GM19395 (cell line): ENCODE results near the gene PIK3IP1.
"Not testable (repeated sequence)": the region's sequence is repeated elsewhere in the genome, so short reads cannot be mapped to it uniquely, and the experiment has no call there.

Experiments
- ATAC-seq: cut with Tn5 transposase; IDR thresholded peaks from one replicate; pipeline ENCODE4 v1.9.1; 2021; ENCODE audit warnings: mild to moderate bottlenecking, moderate library complexity; ENCODE audit not compliant: unreplicated experiment

PIK3IP1 gene

DNA sequence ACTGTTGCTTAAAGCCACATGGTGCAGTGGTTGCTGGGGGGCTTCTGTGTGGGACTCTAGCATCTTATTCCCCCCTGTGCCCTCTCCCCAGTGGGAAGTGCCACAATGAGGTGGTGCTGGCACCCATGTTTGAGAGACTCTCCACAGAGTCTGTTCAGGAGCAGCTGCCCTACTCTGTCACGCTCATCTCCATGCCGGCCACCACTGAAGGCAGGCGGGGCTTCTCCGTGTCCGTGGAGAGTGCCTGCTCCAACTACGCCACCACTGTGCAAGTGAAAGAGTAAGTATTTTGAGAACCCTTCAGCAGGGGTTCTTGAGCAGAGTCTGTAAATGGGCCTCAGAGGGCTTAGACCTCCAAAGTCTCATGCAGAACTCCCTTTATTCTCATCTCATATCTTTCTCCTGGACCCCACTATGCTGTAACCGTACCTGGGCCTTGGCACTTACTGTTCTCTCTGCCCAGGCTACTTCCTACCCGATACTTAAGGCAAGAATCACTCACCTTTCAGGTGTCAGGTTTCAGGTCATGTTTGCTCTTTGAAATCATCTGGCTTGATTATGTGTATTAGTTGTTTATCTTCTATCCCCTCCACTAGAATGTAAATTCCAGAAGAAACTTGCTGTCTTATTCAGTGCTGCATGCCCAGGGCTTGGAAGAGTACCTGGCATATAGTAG lies 32.4 kb downstream of the PIK3IP1 start:
- ATAC-seq, result no peak

DNA sequence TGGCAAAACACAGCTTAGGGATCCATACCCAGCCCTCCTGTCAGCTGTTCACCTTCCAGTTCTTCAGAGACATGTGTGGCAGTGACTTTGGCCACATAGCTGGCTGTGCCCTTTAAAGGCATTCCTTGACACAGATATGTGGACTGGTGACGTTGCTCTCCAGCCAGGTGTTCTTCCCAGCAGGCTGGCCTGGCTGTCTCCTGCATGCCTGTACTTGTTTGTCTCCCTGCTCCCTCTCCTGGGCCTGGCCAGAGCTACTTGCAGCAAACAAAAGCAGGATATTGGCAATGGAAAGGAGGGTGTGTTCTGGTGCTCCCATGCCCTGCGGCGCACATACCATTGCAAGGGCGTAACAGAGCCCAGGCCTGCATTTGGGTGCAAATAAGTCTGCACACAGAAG lies 38.3 kb downstream of the PIK3IP1 start:
- no peak for ATAC-seq

DNA sequence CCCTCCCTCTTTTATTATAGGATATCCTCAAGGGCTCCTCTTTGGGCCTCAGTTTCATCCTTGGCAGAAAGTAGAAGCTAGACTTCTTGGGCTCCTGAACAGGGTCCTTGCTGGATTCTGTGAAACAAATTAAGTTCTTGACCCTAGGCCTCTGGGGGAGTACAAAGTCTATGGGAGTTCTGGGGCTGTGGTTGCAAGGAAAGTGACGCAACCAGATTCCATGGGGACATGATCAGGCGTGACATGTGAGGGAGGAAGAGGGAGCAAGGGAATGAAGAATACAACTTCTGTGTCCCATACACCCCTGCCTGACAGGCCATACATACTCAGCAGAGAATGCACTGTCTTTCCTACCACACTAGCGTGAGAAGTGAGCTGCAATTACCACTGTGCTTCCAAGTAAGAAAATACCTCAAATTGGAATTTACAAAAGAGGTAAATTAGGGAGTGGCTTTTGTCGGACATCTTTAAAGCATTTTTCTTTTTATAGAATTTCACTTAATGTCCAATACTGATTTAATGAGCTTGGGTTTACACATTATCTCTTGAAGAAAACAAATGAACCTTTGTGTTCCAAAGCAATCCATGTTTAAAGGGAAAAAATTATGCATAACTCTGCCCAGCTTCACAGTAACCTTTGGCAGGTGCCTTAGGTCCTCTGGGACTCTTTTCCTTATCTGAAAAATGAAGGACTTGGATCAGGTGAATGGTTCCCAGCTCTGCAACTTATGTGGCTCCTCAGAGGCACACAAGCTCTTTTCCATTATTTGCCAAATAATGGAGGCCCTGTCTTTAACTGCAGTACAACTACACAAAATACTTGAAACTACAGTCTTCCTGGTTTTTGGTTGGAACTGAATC lies 41.3 kb downstream of the PIK3IP1 start:
- no peak for ATAC-seq

DNA sequence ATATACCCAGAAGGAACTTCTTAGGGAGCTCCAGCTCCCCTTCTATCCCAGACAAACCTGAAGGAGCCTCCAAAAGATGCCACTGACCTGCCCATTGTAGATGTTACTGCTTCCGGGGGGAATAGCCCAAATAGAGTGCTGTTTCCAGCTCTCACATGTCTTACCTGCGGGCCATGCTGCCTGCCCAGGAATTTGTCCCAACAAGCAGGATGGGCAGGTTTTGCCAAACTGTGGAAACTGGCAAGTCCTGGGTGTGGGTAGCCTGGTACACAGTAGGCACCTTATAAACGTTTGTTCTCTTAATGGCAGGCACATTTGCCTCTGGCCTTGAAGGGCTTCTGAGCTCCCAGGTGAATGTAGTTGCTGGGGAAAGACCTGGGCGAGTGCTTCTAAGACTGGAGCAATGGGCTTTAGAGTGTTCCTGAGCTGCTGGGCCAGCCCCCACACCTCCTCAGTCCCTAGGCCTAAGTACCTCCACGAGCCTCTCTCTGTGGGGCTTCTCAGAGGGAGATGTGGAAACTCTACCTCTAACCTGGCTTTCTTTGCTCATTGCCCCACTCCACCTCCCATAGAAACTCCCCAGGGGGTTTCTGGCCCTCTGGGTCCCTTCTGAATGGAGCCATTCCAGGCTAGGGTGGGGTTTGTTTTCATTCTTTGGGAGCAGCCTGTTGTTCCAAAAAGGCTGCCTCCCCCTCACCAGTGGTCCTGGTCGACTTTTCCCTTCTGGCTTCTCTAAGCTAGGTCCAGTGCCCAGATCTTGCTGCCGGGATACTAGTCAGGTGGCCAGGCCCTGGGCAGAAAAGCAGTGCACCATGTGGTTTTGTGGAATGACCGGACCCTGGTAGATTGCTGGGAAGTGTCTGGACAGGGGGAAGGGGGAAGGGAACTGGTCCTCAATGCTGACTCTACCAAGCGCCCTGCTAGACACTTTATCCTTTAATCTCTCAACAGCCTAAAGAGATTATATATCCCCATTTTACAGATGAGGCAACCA lies 43.0 kb downstream of the PIK3IP1 start:
- ATAC-seq, result no peak

DNA sequence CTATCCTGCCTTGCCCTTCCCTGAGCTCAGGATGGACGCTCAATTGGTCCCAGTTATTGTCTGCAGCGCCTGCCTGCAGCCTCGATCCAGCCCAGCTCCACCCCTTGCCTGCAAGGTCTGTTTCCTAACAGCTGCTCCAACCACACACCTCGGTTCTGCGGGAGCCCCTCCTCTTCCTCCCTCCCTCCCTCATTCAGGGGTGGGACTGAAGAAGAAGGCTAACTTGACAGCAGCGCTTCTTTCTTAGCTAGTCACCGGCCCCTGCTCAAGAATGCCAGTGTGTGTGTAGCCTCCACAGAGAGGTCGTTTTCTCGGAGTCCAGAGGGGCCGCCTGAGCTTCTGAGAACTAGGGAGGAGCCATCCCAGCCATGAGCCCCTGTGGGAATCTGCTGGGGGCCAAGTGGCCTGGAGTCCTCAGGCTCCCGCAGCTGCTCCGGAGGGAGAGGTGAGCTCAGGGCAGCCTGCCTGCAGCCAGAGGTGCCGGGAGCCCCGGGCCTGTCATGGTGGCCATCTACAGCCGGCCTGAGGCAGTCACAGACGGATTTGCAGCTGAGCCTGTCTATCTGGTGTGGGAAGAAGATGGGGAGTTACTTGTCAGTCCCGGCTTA lies 44.0 kb downstream of the PIK3IP1 start:
- ATAC-seq, result no peak

DNA sequence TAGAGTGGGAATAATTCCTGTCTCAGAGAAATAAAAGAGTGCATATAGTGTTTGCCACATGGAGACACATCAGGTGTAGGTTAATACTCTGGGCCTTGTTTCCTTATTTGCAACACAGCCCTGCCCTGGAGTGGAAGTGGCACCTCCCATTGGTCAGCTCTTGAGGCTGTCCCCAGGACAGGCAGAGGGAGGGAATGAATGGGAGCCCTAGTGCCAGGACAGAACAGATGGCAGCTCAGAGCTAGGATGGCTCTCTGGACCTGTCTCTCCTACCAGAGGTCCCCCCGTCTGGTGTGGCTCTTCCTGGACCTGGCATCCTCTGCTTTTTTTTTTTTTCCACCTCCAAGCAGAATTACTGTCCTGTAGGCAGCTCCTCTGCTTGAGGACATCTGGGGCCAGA lies 44.6 kb downstream of the PIK3IP1 start:
- ATAC-seq, result no peak

DNA sequence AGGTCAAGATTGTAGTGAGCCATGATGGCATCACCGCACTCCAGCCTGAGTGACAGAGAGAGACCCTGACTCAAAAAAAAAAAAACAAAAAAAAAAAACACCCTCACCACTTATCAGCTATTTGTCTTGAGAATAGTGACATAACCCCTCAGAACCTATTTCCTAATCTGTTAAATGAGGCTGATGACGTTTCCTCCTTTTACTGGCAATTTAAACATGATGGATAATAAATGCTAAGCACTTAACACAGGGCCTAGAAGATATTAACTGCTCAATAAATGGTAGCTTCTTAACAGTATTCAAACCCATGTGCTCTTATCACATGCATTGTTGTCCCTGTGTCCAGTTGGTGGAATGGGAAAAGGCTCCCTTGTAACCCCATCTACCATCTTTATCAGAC lies 45.6 kb downstream of the PIK3IP1 start:
- ATAC-seq, result no peak

DNA sequence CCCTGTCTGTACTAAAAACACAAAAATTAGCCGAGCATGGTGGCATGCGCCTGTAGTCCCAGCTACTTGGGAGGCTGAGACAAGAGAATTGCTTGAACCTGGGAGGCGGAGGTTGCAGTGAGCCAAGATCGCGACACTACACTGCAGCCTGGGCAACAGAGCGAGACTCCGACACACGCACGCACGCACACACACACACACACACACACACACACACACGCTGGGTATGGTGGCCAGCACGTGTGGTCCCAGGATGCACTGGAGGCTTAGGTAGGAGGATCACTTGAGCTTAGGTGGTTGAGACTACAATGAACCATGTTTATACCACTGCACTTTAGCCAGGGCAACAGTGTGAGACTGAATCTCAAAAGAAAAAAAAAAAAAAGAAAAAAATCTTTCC lies 46.3 kb downstream of the PIK3IP1 start:
- ATAC-seq, result not testable (repeated sequence)

DNA sequence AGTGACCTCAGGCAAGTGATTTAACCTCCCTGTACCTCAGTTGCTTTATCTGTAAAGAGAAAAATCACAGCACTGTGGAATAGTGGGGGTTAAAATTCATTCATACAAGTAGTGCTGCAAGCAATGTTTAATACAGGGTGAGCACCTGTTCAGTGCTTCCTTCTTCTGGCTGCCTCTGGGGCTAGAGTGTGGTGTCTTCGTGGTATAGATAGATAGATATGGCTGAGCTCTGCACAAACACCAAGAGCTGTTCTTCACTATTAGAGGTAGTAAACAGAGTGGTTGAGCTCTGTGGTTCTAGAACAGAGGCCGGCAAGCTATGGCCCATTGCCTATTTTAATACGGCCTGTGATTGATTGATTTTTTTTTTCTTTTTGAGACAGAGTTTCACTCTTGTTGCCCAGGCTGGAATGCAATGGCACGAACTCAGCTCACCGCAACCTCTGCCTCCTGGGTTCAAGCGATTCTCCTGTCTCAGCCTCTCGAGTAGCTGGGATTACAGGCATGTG lies 47.3 kb downstream of the PIK3IP1 start:
- no peak for ATAC-seq

DNA sequence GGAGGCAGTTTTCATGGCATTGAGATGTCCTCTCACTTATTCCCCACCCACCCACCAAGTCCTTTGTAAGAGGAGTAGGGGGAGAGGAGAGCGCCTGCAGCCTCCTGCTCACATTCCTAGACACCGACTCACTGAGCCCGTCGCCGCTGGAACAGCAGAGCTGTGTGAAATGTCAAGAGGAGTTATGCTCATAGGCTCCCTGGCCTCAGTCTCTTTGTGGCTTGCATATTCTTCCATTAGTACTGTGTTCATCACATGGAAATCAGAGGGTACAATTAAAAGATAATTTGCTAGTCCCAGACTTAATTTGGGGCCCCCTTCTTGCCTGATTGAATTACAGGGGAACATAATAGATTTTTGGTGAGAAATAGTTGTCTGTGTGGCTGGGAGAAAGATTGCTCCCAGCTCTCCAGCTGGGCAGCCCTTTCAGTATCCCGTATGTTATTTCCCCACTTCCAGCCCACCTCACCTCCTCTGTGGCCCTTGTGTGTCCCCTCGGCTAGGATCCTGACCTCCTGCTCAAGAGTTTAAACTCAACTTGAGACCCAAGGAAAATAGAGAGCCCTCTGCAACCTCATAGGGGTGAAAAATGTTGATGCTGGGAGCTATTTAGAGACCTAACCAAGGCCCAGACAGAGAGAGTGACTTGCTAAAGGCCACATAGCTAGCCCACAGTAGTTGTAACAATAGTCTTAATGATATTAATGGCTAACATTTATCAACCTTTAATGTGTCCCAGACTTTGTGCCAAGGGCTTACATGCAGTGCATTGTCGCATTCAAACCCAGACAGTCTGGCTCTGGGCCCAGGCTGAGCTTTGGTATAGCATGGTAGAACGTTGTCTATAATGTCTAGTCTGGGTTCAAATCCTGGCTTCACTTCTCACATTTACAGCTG lies 48.0 kb downstream of the PIK3IP1 start:
- ATAC-seq, result no peak

DNA sequence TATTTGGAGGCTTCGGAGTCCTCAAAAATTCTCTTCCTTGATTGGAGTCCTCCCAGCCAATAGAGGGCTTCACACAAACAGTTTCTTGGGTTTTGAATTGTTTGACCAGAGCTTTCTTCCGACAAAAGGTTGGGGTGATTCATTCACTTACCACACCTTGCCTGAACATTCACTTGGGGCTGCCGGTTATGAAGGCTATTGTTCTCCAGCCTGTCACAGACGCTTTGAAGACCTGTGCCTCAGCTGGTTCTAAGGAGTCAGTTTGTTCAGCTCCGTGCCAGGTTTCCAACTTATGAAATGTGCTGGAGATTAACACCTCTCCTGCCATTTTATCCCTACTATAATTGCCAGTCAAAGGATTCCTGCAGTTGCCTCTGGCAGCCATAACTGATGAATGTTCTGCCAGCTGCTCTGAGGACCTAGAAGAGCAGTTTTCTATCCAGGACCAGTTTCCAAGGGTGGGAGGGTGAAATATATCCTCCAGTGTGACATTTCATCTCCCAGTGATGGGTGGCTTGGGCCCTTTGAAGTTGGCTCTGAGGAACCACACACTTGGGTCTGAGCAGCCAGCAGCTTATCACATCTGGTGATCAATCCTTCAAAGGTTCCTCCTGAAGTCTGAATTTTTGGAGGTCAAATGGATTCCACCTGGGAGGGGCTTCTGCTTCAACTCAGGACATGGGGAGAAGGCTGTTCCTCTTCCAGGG lies 48.8 kb downstream of the PIK3IP1 start:
- ATAC-seq, result no peak

DNA sequence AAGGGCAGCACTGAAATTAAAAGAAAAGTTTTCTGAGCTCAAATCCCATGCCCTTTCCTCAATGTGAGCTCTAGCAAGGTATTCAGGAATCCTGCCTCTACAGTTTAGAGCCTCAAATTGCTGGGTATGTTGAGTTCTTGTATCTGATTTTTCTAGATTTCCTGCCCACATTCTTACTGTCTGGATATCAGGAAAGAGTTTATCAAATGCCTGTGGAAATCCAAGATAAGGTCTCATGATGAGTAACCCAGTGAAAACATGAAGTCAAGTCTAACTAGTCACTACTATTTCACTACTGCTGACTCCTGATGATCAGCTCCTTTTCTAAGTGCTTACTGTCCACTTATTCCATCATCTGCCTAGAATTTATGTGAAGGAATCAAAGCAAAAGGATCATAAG lies 50.4 kb downstream of the PIK3IP1 start:
- ATAC-seq, result no peak

DNA sequence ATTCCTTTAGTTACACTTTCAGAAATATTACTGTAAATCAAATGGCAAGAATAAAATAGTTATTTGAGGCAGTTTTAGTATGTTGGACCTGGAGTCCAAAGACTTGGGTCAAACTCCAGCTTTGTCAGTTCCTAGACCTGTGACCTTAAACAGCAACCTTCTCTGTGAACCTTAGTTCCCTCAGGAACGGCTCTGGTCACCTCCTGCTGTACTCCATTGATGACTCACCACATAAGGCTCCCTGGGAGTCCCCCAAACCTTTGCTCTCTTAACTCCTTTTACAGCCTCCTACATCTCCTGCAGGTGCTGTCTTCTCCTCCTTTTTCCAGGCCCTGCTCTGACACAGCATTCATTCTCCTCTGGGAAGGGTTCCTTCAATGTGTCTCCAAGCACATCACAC lies 51.1 kb downstream of the PIK3IP1 start:
- no peak for ATAC-seq

DNA sequence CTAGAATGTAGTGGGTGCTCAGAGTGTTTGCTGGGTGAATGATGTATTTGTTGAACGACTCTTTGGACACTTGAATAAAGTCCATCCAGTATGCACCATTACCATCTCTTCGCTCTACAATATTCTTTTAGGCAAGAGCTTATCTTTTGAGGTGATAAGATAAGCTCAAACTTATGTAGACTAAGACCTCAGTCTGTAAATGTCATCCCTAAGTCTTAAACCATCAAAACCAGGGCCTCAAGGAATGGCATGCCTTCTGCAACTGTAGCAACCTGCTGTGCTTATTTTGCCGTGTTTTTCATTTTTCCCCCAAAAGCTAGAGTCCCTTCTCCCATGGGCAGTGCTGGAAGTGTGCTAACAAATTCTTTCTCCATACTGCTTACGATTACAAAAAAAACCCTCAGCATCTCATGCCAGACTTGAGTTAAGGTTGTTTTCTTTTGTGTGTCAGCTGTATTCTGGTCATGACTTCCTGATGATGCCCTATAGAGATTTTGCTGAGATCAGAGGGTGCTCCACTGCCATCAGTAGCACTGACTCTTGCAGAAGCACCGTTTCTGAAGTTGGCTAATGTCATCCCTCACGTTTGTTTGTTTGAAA lies 52.4 kb downstream of the PIK3IP1 start:
- ATAC-seq, result no peak

DNA sequence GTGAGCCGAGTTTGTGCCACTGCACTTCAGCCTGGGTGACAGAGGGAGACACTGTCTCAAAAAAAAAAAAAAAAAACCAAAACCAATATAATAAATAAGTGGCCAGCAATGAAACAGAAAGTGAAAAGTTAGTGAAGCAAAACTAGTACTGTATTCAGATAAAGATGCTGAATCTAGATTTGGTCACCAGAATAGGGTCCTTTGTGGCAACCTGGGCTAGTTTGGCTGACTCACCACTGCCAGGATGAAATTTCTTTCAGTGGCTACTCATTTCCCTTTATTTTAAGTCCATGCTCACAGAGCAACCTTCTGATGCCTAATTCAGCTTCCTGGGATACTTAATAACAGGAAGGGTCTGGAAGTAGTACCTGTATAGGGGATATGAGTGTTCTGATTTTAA lies 54.2 kb downstream of the PIK3IP1 start:
- ATAC-seq, result peak; percentile 62

DNA sequence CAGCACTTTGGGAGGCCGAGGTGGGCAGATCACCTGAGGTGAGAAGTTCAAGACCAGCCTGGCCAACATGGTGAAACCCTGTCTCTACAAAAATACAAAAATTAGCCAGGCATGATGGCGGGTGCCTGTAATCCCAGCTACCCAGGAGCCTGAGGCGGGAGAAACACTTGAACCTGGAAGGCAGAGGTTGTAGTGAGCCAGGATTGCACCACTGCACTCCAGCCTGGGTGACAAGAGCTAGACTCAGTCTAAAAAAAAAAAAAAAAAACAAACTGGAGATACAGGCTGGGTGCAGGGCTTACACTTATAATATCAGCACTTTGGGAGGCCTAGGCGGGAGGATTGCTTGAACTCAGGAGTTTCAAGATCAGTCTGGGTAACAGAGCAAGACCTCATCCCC lies 56.2 kb downstream of the PIK3IP1 start:
- not testable (repeated sequence) for ATAC-seq

DNA sequence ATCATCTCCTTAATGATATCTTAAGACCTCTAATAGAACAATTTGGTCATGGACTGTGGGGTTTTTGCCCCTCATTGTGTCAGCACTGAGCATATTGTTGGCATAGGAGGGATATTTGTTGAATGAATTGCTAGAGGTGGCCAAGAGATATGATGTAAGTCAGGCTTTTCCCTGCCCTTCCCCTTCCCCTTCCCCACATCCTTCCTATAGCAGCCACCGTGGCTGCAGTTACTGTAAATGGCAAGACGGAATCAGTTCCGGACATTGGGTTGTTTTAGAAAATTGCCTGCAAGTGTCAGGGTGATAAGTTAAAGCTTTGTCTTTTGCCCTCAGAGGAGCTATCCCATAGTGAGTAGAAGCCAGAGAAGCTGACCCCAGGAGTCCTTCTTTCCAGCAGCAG lies 57.2 kb downstream of the PIK3IP1 start:
- no peak for ATAC-seq

DNA sequence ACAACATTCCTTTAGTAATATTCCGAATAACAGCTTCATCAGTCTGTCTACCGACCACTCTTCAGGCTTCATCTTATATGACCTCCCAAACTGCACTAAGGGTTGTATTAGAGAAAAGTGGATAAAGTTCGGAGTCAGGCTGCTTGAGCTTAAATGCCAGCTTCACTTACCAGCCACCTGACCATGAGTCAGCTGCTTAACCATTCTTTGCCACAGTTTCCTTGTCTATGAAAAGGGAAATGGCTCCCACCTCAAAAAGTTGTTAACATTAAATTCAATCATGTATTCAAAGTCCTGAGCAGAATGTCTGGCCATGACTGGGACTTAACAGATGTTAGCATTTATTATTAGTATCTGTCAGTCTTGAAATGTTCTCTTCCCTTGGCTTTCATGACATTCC lies 59.3 kb downstream of the PIK3IP1 start:
- ATAC-seq, result no peak
